ENCODE data around the gene EPHA6.

DNA sequence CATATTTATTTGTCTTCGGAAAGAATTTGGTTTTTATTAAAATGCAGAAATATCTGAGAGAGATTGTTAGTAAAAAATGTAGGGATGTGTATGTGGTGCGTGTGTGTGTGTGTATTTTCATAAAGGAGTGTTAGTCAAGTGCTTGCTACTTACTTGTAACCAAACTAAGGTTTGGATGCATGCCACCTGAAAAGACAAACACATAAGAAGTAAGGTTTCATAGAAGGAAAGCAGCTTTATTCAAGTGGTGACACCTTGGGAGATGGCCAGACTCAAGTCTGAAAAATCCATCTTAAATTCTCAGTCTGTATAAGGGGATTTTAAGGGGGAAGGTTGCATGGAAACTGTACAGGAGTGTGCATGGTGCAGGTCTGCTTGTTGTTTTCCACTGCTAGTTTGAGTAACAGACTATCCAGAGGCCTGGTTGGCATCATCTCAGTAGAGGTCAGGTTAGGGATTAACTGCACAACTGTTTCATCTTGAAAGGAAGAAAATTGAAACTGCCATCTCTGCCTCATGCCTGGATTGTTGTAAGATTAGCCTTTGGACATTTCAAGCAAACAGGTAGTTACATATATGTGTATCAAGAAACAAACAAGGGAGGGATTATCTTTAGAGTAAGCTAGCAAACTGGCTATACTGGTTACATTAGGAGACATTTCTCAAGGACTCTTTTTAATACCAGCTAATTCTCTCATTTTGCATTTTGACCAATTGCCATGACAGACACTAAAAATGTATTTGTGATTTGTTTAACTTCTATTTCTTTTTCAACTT, 196.7 kb downstream of the EPHA6 start:
- TF ChIP-seq, protein P1, sequence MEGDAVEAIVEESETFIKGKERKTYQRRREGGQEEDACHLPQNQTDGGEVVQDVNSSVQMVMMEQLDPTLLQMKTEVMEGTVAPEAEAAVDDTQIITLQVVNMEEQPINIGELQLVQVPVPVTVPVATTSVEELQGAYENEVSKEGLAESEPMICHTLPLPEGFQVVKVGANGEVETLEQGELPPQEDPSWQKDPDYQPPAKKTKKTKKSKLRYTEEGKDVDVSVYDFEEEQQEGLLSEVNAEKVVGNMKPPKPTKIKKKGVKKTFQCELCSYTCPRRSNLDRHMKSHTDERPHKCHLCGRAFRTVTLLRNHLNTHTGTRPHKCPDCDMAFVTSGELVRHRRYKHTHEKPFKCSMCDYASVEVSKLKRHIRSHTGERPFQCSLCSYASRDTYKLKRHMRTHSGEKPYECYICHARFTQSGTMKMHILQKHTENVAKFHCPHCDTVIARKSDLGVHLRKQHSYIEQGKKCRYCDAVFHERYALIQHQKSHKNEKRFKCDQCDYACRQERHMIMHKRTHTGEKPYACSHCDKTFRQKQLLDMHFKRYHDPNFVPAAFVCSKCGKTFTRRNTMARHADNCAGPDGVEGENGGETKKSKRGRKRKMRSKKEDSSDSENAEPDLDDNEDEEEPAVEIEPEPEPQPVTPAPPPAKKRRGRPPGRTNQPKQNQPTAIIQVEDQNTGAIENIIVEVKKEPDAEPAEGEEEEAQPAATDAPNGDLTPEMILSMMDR (IDR thresholded peaks at IDR 0.05): no peak
- TF ChIP-seq POLR2A (IDR thresholded peaks at IDR 0.05): no peak
